GM18505 (cell line): Measurements from ENCODE around the gene SLC7A14.
"Not testable (repeated sequence)": the region's sequence is repeated elsewhere in the genome, so short reads cannot be mapped to it uniquely, and the experiment has no call there.

ENCODE experiments used
- ATAC-seq: cut with Tn5 transposase; IDR thresholded peaks from one replicate; pipeline ENCODE4 v1.9.1; 2021; ENCODE audit not compliant: unreplicated experiment
- POLR2A ChIP-seq: IDR thresholded peaks from 4 replicates; pipeline ENCODE4 v1.6.1; 2011; ENCODE audit warnings: borderline replicate concordance; ENCODE audit not compliant: insufficient read depth, insufficient read length; ENCODE audit errors: extremely low read depth

Gene SLC7A14

GRCh38 chr3:170606675-170607074 lies 20.8 kb upstream of the SLC7A14 start:
- no peak for ATAC-seq

GRCh38 chr3:170605490-170605889 lies 19.6 kb upstream of the SLC7A14 start:
- TF ChIP-seq POLR2A: no peak

More at GRCh38 chr3:170606675-170607074, 20.8 kb upstream of the SLC7A14 start:
- TF ChIP-seq POLR2A: no peak

GRCh38 chr3:170603770-170604510 lies 18.1 kb upstream of the SLC7A14 start:
- no peak for TF ChIP-seq POLR2A

More at GRCh38 chr3:170605490-170605889, 19.6 kb upstream of the SLC7A14 start:
- ATAC-seq: no peak

GRCh38 chr3:170602556-170602955 lies 16.7 kb upstream of the SLC7A14 start:
- no peak for ATAC-seq
- no peak for TF ChIP-seq POLR2A

More at GRCh38 chr3:170603770-170604510, 18.1 kb upstream of the SLC7A14 start:
- ATAC-seq: no peak

GRCh38 chr3:170600005-170600624 lies 14.2 kb upstream of the SLC7A14 start:
- ATAC-seq: no peak
- no peak for TF ChIP-seq POLR2A

- no peak for ATAC-seq
- TF ChIP-seq POLR2A: no peak
Observed at GRCh38 chr3:170599091-170599490, 13.2 kb upstream of the SLC7A14 start.

- no peak for TF ChIP-seq POLR2A
- no peak for ATAC-seq
Observed at GRCh38 chr3:170598091-170598502, 12.2 kb upstream of the SLC7A14 start.

GRCh38 chr3:170594528-170594927 lies 8.7 kb upstream of the SLC7A14 start:
- TF ChIP-seq POLR2A: no peak
- no peak for ATAC-seq

- ATAC-seq: no peak
- TF ChIP-seq POLR2A: no peak
Observed at GRCh38 chr3:170593634-170594033, 7.8 kb upstream of the SLC7A14 start.

- ATAC-seq: no peak
- no peak for TF ChIP-seq POLR2A
Observed at GRCh38 chr3:170589113-170589512, 3.2 kb upstream of the SLC7A14 start.

- no peak for TF ChIP-seq POLR2A
- no peak for ATAC-seq
Observed at GRCh38 chr3:170585008-170585936, 603 bp downstream of the SLC7A14 start.

- no peak for ATAC-seq
Observed at GRCh38 chr3:170584585-170585007, 1.3 kb downstream of the SLC7A14 start.

GRCh38 chr3:170579646-170580045 lies 6.2 kb downstream of the SLC7A14 start:
- no peak for TF ChIP-seq POLR2A
- no peak for ATAC-seq

More at GRCh38 chr3:170584585-170585007, 1.3 kb downstream of the SLC7A14 start:
- TF ChIP-seq POLR2A: no peak

GRCh38 chr3:170572665-170573253 lies 13.1 kb downstream of the SLC7A14 start:
- ATAC-seq: peak; percentile 99
- no peak for TF ChIP-seq POLR2A

- not testable (repeated sequence) for ATAC-seq
Observed at GRCh38 chr3:170567598-170567997, 18.3 kb downstream of the SLC7A14 start.
